HCT116 (cell line): ENCODE data around the gene CD33.

Experiments
- ATF3 ChIP-seq: IDR thresholded peaks from 2 replicates; pipeline ENCODE4 v1.6.1; 2012
- CEBPB ChIP-seq: IDR thresholded peaks from 2 replicates; pipeline ENCODE4 v1.6.1; 2012; ENCODE audit warnings: low read depth
- CTCF ChIP-seq, 3 experiments: fragments of 200-600 bp in 1 of 3; sonication (generic) in 1 of 3; IDR thresholded peaks in 2 of 3; conservative IDR thresholded peaks in 1 of 3; 2 replicates each; pipeline ENCODE4 v1.5.1; 2012 to 2017; ENCODE audit warnings: low read depth in 2 of 3, low read length in 2 of 3, antibody characterized with exemption in 1 of 3, borderline replicate concordance in 1 of 3, control low read depth in 1 of 3, mild to moderate bottlenecking in 1 of 3, mixed read lengths in 1 of 3, mixed run types in 1 of 3, moderate library complexity in 1 of 3; ENCODE audit not compliant: insufficient read depth in 1 of 3
- EGR1 ChIP-seq: IDR thresholded peaks from 2 replicates; pipeline ENCODE4 v1.6.1; 2012; ENCODE audit warnings: low read depth
- EZH2 ChIP-seq: fragments of 200-600 bp; sonication (generic); IDR thresholded peaks from 2 replicates; pipeline ENCODE4 v1.6.1; 2017; ENCODE audit warnings: antibody characterized with exemption, mixed run types
- JUND ChIP-seq: IDR thresholded peaks from 2 replicates; pipeline ENCODE4 v1.6.1; 2012
- POLR2A ChIP-seq: IDR thresholded peaks from 2 replicates; pipeline ENCODE4 v1.7.0; 2011; ENCODE audit warnings: borderline replicate concordance; ENCODE audit not compliant: insufficient read depth, insufficient read length; ENCODE audit errors: extremely low read depth
- POLR2AphosphoS5 ChIP-seq: IDR thresholded peaks from 2 replicates; pipeline ENCODE4 v1.6.1; 2011; ENCODE audit warnings: mild to moderate bottlenecking, low read depth, low read length, moderate library complexity
- RAD21 ChIP-seq: IDR thresholded peaks from 2 replicates; pipeline ENCODE4 v1.6.1; 2012; ENCODE audit warnings: low read depth, mild to moderate bottlenecking
- REST ChIP-seq: IDR thresholded peaks from 2 replicates; pipeline ENCODE4 v1.6.1; 2012; ENCODE audit warnings: low read depth
- SIN3A ChIP-seq: IDR thresholded peaks from 2 replicates; pipeline ENCODE4 v1.6.1; 2012; ENCODE audit warnings: low read depth
- TCF7L2 ChIP-seq: IDR thresholded peaks from 2 replicates; pipeline ENCODE4 v1.7.0; 2011; ENCODE audit warnings: borderline replicate concordance, inconsistent platforms; ENCODE audit not compliant: insufficient read depth, insufficient read length; ENCODE audit errors: extremely low read depth
- ZBTB33 ChIP-seq: IDR thresholded peaks from 2 replicates; pipeline ENCODE4 v1.6.1; 2011; ENCODE audit warnings: mild to moderate bottlenecking, low read length, moderate library complexity; ENCODE audit not compliant: insufficient replicate concordance; ENCODE audit errors: extremely low read depth
- ZNF274 ChIP-seq: fragments of 200-500 bp; sonication (Bioruptor generic); IDR thresholded peaks from 2 replicates; pipeline ENCODE4 v1.6.1; 2014; ENCODE audit warnings: mild to moderate bottlenecking, low read depth, low read length, inconsistent platforms

- TF ChIP-seq CTCF (IDR thresholded peaks at IDR 0.05 in 2 of 3, conservative IDR thresholded peaks at IDR 0.05 in 1 of 3; ENCODE audit: borderline replicate concordance in 1 of 3, insufficient read depth in 1 of 3, low read depth in 2 of 3, low read length in 2 of 3), result no peak
- TF ChIP-seq EGR1, result no peak
- TF ChIP-seq JUND, result no peak
- no peak for TF ChIP-seq ATF3
- TF ChIP-seq EZH2, result no peak
- no peak for TF ChIP-seq SIN3A
- TF ChIP-seq POLR2AphosphoS5, result no peak
- no peak for TF ChIP-seq TCF7L2
- TF ChIP-seq CEBPB, result no peak
- no peak for TF ChIP-seq ZBTB33
- no peak for TF ChIP-seq POLR2A
- no peak for TF ChIP-seq REST
- TF ChIP-seq RAD21, result no peak
- no peak for TF ChIP-seq ZNF274
Measured at GRCh38 chr19:51240866-51241265, 16.0 kb downstream of the CD33 start.
